Choroid plexus epithelial cell (primary cell): ENCODE measurements around the gene NR1D1.
"Not testable (repeated sequence)": the region's sequence is repeated elsewhere in the genome, so short reads cannot be mapped to it uniquely, and the experiment has no call there.

Source experiments
- DNase-seq: peaks from one replicate; pipeline ENCODE4 v3.0.0-alpha.2; 2010; ENCODE audit warnings: low read depth
- H3K4me3 ChIP-seq: 2 replicates; pipeline ENCODE4 v1.5.1; 2011; ENCODE audit warnings: low read depth, mild to moderate bottlenecking, control low read depth, low read length, moderate library complexity
- TF ChIP-seq, protein P1 (sequence below): conservative IDR thresholded peaks from 2 replicates; pipeline ENCODE4 v1.5.1; 2011; ENCODE audit warnings: low read depth, mild to moderate bottlenecking, control low read depth, inconsistent platforms, low read length, moderate library complexity

Gene NR1D1

GRCh38 chr17:40100419-40100668, at the start of gene NR1D1:
NR1D1 (minus strand) TSS chr17:40100589; CDS start chr17:40100094, 495 bp downstream.
- no peak for DNase-seq
- peak within 1 kb of the TSS; percentile 83 for H3K4me3 ChIP-seq
- TF ChIP-seq, protein P1, sequence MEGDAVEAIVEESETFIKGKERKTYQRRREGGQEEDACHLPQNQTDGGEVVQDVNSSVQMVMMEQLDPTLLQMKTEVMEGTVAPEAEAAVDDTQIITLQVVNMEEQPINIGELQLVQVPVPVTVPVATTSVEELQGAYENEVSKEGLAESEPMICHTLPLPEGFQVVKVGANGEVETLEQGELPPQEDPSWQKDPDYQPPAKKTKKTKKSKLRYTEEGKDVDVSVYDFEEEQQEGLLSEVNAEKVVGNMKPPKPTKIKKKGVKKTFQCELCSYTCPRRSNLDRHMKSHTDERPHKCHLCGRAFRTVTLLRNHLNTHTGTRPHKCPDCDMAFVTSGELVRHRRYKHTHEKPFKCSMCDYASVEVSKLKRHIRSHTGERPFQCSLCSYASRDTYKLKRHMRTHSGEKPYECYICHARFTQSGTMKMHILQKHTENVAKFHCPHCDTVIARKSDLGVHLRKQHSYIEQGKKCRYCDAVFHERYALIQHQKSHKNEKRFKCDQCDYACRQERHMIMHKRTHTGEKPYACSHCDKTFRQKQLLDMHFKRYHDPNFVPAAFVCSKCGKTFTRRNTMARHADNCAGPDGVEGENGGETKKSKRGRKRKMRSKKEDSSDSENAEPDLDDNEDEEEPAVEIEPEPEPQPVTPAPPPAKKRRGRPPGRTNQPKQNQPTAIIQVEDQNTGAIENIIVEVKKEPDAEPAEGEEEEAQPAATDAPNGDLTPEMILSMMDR = no peak

GRCh38 chr17:40148527-40148926, 48.1 kb upstream of the NR1D1 start:
- H3K4me3 ChIP-seq = no peak overlapping the region
- DNase-seq = no peak
- TF ChIP-seq, protein P1 = no peak

DNA sequence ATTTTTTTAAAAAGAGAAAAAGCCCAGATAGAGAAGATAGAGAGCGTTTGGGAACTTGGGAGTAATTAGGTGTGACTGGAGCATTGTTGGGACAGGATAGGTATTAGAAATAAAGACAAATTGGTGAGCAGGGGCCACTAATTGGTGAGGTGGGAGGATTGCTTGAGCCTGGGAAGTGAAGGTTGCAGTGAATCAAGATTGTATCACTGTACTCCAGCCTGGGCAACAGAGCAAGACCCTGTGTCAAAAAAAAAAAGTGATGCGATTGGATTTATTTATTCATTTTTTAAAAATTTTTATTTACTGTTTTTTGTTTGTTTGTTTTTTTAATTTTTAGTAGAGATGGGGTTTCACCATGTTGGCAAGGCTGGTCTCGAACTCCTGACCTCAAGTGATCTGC, 45.1 kb upstream of the NR1D1 start:
- TF ChIP-seq, protein P1 = no peak
- H3K4me3 ChIP-seq = no peak overlapping the region
- DNase-seq = no peak

GRCh38 chr17:40143166-40143565, 42.8 kb upstream of the NR1D1 start:
- not testable (repeated sequence) for H3K4me3 ChIP-seq, DNase-seq

DNA sequence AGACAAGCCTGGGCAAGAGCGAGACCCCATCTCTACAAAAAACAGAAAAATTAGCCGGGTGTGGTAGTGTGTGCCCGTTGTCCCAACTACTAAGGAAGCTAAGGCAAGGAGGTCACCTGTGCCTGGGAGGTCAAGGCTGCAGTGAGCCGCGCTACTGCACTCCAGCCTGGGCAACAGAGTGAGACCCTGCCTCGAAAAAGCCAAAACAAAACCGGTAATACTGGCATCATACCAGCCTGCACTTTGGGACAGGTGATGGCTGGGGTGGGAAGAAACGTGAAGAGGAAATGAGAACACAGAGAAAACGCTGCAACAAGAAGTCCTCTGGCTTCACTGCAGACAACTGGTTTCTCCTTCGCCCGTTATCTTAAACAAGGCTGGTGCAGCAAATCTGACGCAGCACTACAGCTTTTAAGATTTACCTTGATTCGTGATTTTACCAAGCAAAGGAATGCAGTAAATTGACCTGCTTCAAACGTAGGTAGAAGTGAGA, 39.2 kb upstream of the NR1D1 start:
- TF ChIP-seq, protein P1 = no peak
- DNase-seq = no peak

DNA sequence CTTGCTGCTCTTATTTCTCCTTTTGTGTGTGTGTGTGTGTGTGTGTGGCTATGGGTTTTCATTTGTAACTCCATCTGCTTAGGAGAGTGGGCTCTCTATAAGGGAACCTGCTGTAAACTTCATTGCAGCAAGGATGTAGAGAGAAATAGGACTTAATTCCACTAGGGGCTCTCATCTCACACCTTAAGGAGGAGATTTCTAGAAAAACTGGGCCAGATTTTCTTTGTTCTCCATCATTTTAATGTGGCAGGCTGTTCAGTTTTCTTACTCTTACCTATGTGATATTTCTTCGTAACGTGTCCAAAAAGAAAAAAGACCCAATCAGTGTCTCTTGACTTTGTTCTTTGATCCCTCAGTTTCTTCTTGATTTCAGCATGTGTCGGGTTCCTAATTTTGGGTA, 35.4 kb upstream of the NR1D1 start:
- TF ChIP-seq, protein P1 = no peak
- DNase-seq = no peak

More for the DNA sequence above, 39.2 kb upstream of the NR1D1 start:
- H3K4me3 ChIP-seq = peak overlapping the region; percentile 87

DNA sequence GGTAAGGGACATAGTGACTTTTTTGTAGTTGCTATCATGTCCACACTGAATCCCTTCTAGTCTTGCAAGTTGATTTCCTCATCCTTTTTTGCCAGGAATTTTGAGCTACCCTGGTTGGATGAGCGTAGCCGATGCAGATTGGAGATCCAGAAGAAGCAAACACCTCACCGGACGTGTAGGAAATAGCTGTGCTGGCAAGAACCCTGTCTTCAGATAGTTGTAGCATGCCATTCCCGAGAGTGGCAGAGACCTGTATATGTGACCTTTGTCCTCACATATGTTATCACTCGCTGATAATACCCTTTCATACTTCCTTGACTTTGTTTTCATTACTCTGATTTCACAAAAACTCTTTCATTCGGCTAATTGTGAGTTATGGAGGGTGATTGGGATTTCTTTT, 33.8 kb upstream of the NR1D1 start:
- TF ChIP-seq, protein P1 = no peak
- DNase-seq = no peak
- no peak overlapping the region for H3K4me3 ChIP-seq

More for the DNA sequence above, 35.4 kb upstream of the NR1D1 start:
- no peak overlapping the region for H3K4me3 ChIP-seq

DNA sequence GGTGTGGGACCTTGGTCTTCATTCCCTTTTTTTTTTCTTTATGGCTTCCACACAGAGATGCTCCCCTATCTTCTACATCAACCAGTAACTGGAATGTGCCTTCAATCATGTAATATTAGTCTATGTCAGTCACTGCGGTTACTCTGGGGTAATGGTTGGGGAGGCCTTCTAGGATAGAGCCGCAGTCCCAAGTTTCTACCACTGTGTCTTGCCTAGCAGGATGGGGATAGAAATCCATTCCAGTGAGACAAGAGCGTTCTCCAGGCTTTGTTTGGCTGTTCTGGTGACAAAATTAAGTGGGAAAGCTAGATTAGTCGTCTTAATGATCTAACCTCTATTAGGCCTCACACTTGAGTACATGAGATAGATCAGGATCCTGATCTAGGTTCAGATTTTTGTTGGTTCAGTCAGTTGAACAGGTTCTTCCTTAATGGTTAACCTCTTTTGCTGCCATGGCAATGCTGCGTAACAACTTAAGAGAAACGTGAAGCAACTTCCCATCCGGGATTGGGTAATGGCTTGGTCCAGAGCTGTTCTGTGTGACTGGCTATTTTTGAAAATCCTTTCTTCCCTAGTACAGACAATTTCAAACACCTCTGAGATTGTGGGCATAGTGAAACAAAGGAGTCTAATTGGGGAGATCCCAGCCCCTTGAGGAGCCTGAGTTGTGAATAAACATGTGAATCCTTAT, 30.1 kb upstream of the NR1D1 start:
- TF ChIP-seq, protein P1 = no peak
- H3K4me3 ChIP-seq = no peak overlapping the region
- DNase-seq = peak; percentile 41
